Activated gamma-delta T cell treated with Interleukin-2 at 50 U/mL for 16 hours (primary cell): ENCODE data around the gene LPP.

Experiments
- DNase-seq: peaks from one replicate; pipeline ENCODE4 v3.0.0-alpha.2; 2020

LPP gene

DNA sequence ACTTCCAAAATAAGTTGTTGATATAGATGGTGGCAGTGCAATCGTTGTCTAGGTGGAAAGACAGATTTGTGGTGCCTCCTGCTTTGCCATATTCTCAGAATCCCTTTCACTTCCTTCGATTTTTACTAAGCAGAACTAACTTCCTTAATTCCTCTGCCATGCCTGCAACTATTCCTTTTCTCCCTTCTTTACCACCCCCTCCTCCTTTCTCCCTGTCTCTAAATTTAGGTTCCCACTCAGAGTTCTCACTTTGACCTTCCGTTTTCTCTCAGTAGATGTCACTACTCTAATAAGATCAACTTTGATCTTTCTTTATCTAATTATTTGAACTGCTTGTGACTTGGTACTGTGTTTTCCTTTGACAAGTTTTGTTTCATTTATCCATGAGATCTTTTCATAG lies 351.2 kb downstream of the LPP start:
- no peak for DNase-seq

DNA sequence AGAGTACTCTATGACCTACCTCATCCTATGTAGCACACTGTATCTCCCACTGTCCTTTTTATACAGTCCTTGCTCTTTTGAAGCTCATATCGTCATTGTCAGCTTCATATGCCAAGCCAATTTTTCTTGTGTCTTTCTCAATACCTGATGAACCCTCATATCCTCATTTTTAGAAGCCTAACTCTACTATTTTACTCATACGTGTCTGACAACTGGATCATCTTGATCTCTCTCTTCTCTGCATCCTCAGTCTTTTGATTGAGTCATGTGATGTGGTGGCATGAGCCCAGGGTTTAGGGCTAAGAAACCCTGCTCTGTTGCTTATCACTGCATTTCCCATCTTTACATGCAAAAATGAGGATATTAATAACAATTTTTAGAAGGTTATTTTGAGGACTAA lies 352.0 kb downstream of the LPP start:
- DNase-seq, result no peak

- DNase-seq, result no peak
These were observed 352.5 kb downstream of the LPP start for GRCh38 chr3:188506446-188506845.

DNA sequence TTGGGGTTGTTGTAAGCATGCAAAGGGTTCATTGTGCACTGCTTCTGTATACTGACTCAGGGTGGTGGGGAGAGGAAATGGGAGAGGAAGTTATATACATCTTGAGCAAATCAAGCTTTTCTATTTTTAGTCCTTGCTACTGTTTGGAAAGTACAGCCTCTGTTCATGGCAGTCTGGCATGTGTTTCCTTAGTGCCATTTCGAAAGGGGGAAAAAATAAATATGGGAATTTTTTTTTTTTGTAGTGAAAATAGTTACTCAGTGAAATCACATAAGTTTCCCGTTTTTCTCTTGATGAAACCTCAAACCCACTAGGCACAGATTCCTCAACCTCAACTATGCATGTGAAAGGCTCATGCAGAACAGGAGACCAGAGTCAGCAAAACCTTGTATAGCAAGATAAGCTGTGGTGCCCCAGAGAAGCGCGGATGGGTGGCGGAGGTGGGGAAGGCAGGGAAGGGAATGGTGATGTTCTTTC lies 353.3 kb downstream of the LPP start:
- no peak for DNase-seq

GRCh38 chr3:188508454-188508853 lies 354.5 kb downstream of the LPP start:
- DNase-seq, result no peak

DNA sequence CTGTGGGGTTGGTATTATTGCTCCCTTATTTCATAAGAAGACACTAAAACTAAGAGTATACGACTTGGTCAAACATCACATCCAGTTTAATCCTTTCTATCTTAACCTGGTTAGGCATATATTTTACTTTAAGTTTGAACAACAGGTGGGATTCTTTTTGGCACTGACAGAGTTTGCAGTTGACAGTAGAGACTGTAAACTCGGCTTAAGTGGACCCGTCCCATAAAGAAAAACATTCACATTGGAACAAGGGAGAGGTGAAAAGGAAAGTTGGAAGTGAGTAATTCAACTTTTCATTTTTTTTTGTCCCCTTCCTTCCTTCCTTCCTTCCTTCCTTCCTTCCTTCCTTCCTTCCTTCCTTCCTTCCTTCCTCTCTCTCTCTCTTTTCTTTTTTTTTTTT lies 355.4 kb downstream of the LPP start:
- DNase-seq, result no peak

DNA sequence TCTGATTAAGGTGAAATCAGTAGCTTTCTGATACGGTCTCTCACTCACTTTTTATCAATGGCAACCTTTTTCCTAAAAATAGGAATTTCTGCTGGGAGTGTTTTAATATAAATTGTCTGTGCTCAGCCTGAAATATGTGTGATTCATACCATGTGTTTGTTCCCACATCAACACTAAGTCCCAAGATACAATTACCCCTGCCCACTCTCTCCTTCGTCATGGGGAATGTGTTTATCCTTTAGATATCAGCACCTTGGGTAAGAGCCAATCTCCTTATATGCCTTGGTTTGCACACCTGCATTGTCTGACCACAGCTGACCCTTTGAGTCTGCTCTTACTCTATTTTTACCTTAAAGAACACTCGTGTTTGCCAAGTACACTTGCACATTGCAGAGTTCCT lies 356.4 kb downstream of the LPP start:
- no peak for DNase-seq

DNA sequence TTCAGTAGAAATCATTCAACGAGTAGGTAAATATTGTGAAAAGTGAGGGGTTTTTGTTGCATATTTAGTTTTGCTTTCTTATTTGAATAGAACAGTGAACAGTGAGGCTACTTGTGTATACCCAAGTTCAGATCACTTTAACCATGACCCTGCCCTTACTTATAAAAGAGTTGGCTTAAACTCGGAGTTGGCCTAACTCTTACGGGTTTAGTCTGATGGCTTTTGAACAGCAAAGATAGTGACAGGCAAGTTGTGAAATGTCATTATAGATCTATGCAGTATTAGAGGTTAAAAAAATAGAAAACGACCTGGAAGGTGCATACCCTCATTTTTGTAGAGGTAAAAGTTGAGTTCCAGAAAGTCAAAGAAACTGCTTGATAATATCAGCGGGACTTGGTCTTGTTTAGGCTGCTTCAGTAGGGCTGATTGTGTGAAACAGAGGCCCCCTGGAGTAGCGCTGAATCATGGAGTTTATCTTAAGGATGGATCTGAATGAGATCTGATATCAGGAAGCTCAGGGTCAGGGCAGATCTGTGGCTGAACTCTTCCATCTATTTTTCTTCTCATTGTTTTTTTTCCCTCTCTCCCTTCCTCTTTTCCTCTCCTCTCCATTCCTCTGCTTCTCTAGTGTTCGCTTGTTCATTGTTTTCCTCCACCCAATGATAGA lies 359.8 kb downstream of the LPP start:
- no peak for DNase-seq

DNA sequence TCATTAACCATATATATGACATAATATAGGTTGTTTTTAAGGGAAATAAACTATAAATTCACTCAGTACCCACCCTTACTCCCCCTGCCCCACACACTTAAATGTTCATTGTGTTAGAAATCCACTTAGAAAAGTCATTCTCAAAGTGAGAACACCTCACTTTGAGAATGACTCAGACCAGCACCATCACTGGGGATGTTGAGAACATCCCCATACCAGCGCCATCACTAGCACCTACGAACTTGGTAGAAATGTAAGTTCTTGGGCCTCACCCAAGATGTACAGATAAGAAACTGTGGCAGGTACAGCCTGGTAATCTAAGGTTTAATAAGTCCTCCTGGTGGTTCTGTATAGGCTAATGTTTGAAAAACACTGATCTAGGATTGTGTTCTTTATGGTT lies 362.6 kb downstream of the LPP start:
- no peak for DNase-seq

- DNase-seq, result no peak
These were observed 364.5 kb downstream of the LPP start for GRCh38 chr3:188518416-188518815.

DNA sequence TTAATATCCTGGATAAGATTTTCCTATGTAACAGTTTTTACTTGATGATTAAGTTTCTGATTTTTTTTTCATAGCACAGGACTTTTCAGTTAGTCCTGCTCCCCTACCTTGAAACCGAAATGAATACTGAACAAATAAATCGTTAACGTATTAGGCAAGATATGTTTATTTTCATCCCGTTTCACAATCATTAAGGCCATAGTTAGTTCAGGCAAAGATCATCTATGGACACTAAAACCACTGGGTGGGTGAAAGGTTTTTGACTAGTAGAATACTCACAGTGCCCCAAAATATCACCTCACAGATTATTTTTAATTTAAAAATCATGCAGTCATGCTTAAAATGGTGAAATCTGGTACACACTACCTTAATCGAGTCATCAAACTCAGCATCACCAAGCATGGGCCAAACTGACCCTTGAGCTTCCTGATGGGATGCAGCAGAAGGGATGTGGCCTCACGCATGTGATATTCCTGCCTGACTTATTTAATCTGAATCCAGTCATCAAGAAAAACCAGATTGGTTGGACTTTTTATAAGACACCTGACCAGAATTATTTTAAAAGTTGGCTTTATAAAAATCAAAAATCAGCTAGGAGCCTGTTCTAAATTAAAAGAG lies 365.0 kb downstream of the LPP start:
- no peak for DNase-seq

DNA sequence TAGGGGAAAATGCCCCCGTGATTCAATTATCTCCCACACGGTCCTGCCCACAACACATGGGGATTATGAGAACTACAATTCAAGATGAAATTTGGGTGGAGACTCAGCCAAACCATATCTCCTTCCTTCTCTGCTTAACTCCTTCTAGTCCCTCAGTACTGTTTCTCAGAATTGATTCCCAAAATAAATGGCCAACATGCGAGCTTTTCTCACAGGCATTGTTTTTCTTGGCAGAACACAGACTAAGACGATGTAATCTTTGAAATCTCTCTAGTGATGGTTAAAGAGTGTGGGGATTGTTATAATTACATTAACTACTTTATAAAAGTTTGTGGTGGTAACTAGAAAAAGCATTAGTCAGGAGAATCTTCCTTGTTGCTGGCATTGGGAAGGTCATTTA lies 366.5 kb downstream of the LPP start:
- no peak for DNase-seq

DNA sequence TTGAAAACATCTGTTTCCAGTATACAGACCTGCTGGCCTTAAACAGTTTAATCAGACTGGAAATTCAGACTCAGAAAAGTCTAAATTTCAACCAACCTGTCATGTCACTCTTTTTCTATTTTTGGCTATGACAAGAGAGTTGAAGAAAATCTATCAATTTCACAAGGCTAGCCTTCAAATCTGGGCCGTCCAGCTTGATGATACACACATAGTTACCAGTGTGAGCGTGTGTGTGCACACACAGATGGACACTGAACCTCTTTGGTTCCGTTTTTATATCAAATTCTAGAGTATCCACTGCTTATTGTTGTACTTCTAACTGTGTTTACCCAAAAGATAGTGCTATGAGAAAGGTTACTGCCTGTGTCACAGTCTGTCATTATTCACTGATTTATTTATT lies 368.2 kb downstream of the LPP start:
- DNase-seq, result no peak

DNA sequence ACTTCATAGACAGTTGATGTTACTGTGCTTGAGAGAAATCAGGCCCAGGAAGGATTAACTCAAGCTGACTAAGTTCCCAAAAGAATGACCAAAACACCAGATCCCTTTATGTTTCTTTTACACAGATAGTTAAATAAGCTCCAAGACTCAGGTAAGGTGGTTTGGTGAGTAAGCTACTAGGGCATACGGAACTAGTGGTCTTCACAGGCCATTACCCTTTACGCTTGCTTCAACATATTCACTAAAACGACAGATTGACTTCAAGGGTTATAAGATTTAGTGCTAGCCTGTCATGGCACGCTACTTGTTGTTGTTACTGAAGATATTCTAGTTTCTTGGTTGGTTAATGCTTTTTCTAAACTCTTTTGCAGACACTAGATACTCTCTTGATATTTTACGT lies 369.3 kb downstream of the LPP start:
- DNase-seq, result no peak

DNA sequence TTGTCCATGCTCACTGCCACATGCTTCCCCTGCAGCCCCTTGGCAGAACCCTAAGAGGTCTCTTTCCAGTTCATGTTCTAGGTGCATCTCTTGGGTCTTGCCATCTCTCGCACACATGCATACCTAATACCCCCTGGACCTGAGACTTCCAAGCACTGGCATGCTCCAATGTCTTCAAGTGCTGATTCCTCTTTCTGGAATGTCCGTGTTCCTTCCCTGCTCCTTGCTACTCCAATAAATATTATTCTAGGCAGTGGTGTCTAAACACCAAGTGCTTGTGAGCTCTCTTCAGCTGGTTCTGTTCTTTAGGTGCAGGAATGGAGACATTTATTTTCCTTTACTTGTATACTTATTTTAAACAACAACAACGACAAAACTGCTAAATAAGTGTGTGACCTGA lies 370.1 kb downstream of the LPP start:
- no peak for DNase-seq

DNA sequence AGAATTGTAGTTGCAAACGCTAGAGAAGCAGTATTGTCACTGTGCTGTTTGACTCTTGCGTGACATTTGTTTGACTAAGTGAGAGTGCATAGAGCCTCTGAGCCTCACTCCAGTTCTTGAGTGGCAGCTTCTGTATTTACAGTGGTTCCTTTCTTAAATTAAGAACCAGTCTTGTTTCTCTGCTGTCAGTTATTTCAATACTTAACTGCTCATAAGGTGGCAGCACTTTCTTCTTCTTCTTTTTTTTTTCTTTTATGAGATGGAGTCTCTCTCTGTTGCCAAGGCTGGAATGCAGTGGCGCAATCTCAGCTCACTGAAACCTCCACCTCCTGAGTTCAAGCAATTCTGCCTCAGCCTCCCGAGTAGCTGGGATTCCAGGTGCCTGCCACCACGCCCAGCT lies 372.1 kb downstream of the LPP start:
- no peak for DNase-seq

- DNase-seq, result no peak
These were observed 373.4 kb downstream of the LPP start for GRCh38 chr3:188527389-188527788.

GRCh38 chr3:188528396-188528795 lies 374.4 kb downstream of the LPP start:
- no peak for DNase-seq

GRCh38 chr3:188529228-188529627 lies 375.3 kb downstream of the LPP start:
- DNase-seq, result no peak

GRCh38 chr3:188530226-188530625 lies 376.3 kb downstream of the LPP start:
- DNase-seq, result no peak

DNA sequence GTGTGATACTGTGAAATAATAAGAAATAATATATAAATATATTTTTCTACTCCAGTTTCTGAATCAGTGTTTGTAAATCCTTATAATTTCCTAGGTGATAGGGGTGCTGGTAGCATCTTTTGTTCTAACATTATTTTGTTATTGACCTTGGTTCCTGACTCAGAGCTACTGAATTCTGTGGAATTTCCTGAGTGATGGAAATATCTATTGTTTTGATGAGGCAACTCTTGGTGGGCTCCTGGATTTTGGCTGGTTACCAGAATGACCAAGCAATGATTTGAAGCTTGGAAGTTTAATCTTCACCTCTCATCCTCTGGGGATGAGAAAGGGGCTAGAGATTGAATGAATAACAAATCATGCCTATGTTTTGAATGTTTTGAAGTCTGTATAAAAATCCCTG lies 377.3 kb downstream of the LPP start:
- no peak for DNase-seq

- DNase-seq, result no peak
These were observed 379.2 kb downstream of the LPP start for GRCh38 chr3:188533172-188533571.

DNA sequence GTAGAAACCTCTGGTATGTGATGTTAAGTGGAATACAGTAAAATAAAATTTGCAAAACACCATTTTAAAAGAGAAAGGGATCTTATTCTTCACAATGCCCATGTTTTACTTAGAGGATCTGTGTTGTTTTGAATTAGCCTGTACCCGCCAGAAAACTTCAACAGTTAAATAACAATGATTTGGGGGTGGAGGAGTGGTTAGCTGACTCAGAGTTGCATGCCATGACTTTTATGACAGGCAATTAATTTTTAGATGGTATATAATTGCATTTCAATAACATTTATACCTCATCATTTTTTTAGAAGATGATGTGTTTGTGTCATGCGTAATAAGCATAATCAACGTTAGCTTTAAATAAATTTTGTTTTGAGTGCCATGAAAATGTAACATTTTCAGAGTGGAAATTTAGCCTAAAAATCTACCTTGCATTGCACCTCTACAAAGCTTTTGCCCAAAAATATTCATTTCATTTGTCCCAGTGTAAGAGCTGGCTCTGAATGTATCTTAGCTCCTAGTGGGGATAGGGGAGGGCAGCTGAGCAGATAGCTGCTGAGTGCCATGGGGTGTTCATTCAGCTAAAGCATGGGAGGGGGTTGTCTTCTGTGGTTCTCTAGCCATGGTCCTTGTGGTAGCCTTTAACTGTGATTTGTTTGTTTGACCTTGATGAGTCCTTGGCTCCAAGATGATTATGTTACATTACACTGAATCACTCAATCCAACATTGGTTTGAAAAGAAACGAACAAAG lies 379.8 kb downstream of the LPP start:
- no peak for DNase-seq

DNA sequence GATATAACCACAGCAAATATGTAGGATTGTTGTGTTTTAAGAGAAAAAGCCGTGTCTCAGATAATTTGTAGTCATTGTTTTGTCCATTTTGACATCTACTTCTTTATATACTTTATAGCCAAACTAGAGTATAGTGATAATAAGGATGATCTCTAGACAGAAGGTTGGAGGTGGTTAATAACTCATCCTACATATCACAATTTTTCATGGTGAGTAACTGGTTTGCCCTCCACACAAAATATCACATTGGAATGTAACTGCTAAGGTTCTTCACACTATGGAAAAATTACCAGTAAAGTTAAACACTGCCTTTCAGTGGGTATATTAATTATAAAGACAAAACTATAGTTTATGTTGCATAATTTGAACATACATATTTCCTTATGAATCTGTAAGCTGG lies 380.7 kb downstream of the LPP start:
- DNase-seq, result no peak
